ENCODE results near the gene GALT. TPM values are rescaled to one million over a fixed set of nuclear protein-coding genes. Genes with fewer than 3 reads are reported as not detected.

GALT gene
- total and polyA plus RNA-seq, 2 of the 13 experiments (the other 11 are each of a cell fraction or from before 2014, with no cell fraction given): 40.4 to 46.3 TPM

DNA sequence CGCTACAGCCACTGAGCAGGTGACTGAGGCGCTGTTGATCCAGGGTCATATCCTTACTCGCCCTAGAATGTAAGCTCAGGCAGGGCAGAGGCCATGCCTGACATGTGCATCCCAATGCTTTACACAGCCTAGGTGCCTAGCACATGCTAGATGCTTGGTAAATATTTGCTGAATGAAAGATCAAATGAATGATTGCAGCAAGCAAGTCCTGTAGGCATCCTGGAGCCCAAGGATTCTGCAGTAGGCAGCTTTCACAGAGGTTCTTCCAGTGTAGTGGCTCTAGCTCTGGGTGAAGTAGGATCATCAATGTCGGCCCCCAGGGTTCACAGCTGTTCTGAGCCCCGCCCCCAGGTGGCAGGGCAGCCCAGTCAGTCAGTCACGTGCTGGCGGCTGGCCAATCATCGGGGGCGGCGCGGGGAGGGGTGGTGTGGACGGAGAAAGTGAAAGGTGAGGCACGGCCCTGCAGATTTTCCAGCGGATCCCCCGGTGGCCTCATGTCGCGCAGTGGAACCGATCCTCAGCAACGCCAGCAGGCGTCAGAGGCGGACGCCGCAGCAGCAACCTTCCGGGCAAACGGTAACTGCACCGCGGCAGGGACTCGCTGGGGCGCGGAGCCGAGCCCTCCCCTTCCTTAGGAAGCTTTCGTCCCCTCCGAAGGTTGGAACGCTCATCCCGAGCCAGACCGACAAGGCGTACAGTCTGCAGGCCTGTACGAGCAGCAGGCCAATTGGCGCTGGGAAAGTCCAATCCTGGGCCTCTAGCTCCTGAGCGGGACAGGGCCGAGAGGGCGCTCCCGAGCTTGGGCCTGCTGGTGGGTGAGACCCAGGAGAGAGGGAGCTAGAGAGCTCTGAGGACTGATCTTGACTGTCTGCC lies at the start of gene GALT (continued):
- TF ChIP-seq, protein P1, sequence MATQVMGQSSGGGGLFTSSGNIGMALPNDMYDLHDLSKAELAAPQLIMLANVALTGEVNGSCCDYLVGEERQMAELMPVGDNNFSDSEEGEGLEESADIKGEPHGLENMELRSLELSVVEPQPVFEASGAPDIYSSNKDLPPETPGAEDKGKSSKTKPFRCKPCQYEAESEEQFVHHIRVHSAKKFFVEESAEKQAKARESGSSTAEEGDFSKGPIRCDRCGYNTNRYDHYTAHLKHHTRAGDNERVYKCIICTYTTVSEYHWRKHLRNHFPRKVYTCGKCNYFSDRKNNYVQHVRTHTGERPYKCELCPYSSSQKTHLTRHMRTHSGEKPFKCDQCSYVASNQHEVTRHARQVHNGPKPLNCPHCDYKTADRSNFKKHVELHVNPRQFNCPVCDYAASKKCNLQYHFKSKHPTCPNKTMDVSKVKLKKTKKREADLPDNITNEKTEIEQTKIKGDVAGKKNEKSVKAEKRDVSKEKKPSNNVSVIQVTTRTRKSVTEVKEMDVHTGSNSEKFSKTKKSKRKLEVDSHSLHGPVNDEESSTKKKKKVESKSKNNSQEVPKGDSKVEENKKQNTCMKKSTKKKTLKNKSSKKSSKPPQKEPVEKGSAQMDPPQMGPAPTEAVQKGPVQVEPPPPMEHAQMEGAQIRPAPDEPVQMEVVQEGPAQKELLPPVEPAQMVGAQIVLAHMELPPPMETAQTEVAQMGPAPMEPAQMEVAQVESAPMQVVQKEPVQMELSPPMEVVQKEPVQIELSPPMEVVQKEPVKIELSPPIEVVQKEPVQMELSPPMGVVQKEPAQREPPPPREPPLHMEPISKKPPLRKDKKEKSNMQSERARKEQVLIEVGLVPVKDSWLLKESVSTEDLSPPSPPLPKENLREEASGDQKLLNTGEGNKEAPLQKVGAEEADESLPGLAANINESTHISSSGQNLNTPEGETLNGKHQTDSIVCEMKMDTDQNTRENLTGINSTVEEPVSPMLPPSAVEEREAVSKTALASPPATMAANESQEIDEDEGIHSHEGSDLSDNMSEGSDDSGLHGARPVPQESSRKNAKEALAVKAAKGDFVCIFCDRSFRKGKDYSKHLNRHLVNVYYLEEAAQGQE (IDR thresholded peaks at IDR 0.05; ENCODE audit: borderline replicate concordance in 1 of 2, low read depth in 1 of 2, low read length in 2 of 2): peak in 1 of 2 experiments; percentile 33; a peak in 1 of 4 replicates
- TF ChIP-seq EP300 (IDR thresholded peaks at IDR 0.05; ENCODE audit: low read depth in 2 of 2, low read length in 2 of 2): 0 out of 4 replicates have a peak, but pooled peaks of 1 of the 2 experiments have one; percentile 1
- peak; percentile 58; the same call in 1 of the 2 replicates for TF ChIP-seq EP300 (CRISPR knock-in tag; IDR thresholded peaks at IDR 0.05; ENCODE audit: borderline replicate concordance)
- TF ChIP-seq SAP130 (CRISPR knock-in tag; IDR thresholded peaks at IDR 0.05; ENCODE audit: low read depth): peak; percentile 85
- TF ChIP-seq ZNF432 (CRISPR knock-in tag; IDR thresholded peaks at IDR 0.05; ENCODE audit: borderline replicate concordance): no peak
- TF ChIP-seq FOSL1 (CRISPR knock-in tag; IDR thresholded peaks at IDR 0.05; ENCODE audit: borderline replicate concordance): no peak
- peak; percentile 80 for TF ChIP-seq ERF (CRISPR knock-in tag; IDR thresholded peaks at IDR 0.05)
- TF ChIP-seq ZNF558 (CRISPR knock-in tag; IDR thresholded peaks at IDR 0.05; ENCODE audit: borderline replicate concordance): peak; percentile 31; the same call in 1 of the 2 replicates
- TF ChIP-seq RNF219 (CRISPR knock-in tag; IDR thresholded peaks at IDR 0.05): no peak
- TF ChIP-seq IRF2 (CRISPR knock-in tag; IDR thresholded peaks at IDR 0.05): peak; percentile 57
- TF ChIP-seq KDM4B (CRISPR knock-in tag; IDR thresholded peaks at IDR 0.05): peak; percentile 45; the same call in 1 of the 2 replicates
- TF ChIP-seq, protein P2, sequence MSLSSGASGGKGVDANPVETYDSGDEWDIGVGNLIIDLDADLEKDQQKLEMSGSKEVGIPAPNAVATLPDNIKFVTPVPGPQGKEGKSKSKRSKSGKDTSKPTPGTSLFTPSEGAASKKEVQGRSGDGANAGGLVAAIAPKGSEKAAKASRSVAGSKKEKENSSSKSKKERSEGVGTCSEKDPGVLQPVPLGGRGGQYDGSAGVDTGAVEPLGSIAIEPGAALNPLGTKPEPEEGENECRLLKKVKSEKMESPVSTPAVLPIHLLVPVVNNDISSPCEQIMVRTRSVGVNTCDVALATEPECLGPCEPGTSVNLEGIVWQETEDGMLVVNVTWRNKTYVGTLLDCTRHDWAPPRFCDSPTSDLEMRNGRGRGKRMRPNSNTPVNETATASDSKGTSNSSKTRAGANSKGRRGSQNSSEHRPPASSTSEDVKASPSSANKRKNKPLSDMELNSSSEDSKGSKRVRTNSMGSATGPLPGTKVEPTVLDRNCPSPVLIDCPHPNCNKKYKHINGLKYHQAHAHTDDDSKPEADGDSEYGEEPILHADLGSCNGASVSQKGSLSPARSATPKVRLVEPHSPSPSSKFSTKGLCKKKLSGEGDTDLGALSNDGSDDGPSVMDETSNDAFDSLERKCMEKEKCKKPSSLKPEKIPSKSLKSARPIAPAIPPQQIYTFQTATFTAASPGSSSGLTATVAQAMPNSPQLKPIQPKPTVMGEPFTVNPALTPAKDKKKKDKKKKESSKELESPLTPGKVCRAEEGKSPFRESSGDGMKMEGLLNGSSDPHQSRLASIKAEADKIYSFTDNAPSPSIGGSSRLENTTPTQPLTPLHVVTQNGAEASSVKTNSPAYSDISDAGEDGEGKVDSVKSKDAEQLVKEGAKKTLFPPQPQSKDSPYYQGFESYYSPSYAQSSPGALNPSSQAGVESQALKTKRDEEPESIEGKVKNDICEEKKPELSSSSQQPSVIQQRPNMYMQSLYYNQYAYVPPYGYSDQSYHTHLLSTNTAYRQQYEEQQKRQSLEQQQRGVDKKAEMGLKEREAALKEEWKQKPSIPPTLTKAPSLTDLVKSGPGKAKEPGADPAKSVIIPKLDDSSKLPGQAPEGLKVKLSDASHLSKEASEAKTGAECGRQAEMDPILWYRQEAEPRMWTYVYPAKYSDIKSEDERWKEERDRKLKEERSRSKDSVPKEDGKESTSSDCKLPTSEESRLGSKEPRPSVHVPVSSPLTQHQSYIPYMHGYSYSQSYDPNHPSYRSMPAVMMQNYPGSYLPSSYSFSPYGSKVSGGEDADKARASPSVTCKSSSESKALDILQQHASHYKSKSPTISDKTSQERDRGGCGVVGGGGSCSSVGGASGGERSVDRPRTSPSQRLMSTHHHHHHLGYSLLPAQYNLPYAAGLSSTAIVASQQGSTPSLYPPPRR (CRISPR knock-in tag; IDR thresholded peaks at IDR 0.05; ENCODE audit: borderline replicate concordance): 0 out of 2 replicates have a peak, but pooled peaks have one; percentile 26
- TF ChIP-seq ZNF33B (CRISPR knock-in tag; IDR thresholded peaks at IDR 0.05): peak; percentile 68
- no peak for TF ChIP-seq ZNF33A (CRISPR knock-in tag; IDR thresholded peaks at IDR 0.05; ENCODE audit: borderline replicate concordance)
- peak; percentile 70 for TF ChIP-seq PITX1 (CRISPR knock-in tag; IDR thresholded peaks at IDR 0.05)
- TF ChIP-seq, protein P3, sequence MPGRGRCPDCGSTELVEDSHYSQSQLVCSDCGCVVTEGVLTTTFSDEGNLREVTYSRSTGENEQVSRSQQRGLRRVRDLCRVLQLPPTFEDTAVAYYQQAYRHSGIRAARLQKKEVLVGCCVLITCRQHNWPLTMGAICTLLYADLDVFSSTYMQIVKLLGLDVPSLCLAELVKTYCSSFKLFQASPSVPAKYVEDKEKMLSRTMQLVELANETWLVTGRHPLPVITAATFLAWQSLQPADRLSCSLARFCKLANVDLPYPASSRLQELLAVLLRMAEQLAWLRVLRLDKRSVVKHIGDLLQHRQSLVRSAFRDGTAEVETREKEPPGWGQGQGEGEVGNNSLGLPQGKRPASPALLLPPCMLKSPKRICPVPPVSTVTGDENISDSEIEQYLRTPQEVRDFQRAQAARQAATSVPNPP (CRISPR knock-in tag; IDR thresholded peaks at IDR 0.05): 0 out of 2 replicates have a peak, but pooled peaks have one; percentile 39

All from HepG2 (cell line).